ENCODE measurements around the gene DCST1.

DCST1 gene

GRCh38 chr1:155030899-155031298 lies 2.7 kb upstream of the DCST1 start:
- no peak for DNase-seq (ENCODE audit: low read depth in 2 of 2, low spot score in 1 of 2)

- DNase-seq (ENCODE audit: low read depth in 2 of 2, low spot score in 1 of 2) = no peak
Observed at GRCh38 chr1:155032886-155033285, 738 bp upstream of the DCST1 start.

GRCh38 chr1:155034318-155035208 lies 939 bp downstream of the DCST1 start:
- DNase-seq (ENCODE audit: low read depth in 2 of 2, low spot score in 1 of 2) = no peak

GRCh38 chr1:155035936-155036335 lies 2.3 kb downstream of the DCST1 start:
- DNase-seq (ENCODE audit: low read depth in 2 of 2, low spot score in 1 of 2) = no peak

GRCh38 chr1:155037043-155037442 lies 3.4 kb downstream of the DCST1 start:
- no peak for DNase-seq (ENCODE audit: low read depth in 2 of 2, low spot score in 1 of 2)

GRCh38 chr1:155037851-155038441 lies 4.3 kb downstream of the DCST1 start:
- DNase-seq (ENCODE audit: low read depth in 2 of 2, low spot score in 1 of 2) = no peak

- DNase-seq (ENCODE audit: low read depth in 2 of 2, low spot score in 1 of 2) = no peak
Observed at GRCh38 chr1:155038602-155039307, 5.1 kb downstream of the DCST1 start.

- DNase-seq (ENCODE audit: low read depth in 2 of 2, low spot score in 1 of 2) = no peak
Observed at GRCh38 chr1:155039308-155039669, 5.7 kb downstream of the DCST1 start.

GRCh38 chr1:155040358-155041093 lies 6.9 kb downstream of the DCST1 start:
- DNase-seq (ENCODE audit: low read depth in 2 of 2, low spot score in 1 of 2) = no peak

- no peak for DNase-seq (ENCODE audit: low read depth in 2 of 2, low spot score in 1 of 2)
Observed at GRCh38 chr1:155042789-155043188, 9.2 kb downstream of the DCST1 start.

GRCh38 chr1:155043301-155043702 lies 9.7 kb downstream of the DCST1 start:
- no peak for DNase-seq (ENCODE audit: low read depth in 2 of 2, low spot score in 1 of 2)

GRCh38 chr1:155043793-155044192 lies 10.2 kb downstream of the DCST1 start:
- DNase-seq (ENCODE audit: low read depth in 2 of 2, low spot score in 1 of 2) = no peak

- DNase-seq (ENCODE audit: low read depth in 2 of 2, low spot score in 1 of 2) = no peak
Observed at GRCh38 chr1:155044365-155044764, 10.7 kb downstream of the DCST1 start.

- no peak for DNase-seq (ENCODE audit: low read depth in 2 of 2, low spot score in 1 of 2)
Observed at GRCh38 chr1:155044812-155045657, 11.4 kb downstream of the DCST1 start.

- DNase-seq (ENCODE audit: low read depth in 2 of 2, low spot score in 1 of 2) = no peak
Observed at GRCh38 chr1:155048449-155049334, 15.1 kb downstream of the DCST1 start.

- DNase-seq (ENCODE audit: low read depth in 2 of 2, low spot score in 1 of 2) = no peak
Observed at GRCh38 chr1:155049651-155050559, 16.3 kb downstream of the DCST1 start.

GRCh38 chr1:155050560-155051341 lies 17.1 kb downstream of the DCST1 start, which contains the start of gene ADAM15:
Gene ADAM15 (plus strand): TSS chr1:155051316. CDS start chr1:155051387, 71 bp downstream.
- DNase-seq (ENCODE audit: low read depth in 2 of 2, low spot score in 1 of 2) = peak; percentile 47 to 55

All from stimulated activated CD8-positive, alpha-beta memory T cell treated with anti-CD3 and anti-CD28 coated beads, Interleukin-4, amount 100 ng/mL, for 4 hours (primary cell).